ENCODE measurements around the gene PMFBP1.

PMFBP1 gene

DNA sequence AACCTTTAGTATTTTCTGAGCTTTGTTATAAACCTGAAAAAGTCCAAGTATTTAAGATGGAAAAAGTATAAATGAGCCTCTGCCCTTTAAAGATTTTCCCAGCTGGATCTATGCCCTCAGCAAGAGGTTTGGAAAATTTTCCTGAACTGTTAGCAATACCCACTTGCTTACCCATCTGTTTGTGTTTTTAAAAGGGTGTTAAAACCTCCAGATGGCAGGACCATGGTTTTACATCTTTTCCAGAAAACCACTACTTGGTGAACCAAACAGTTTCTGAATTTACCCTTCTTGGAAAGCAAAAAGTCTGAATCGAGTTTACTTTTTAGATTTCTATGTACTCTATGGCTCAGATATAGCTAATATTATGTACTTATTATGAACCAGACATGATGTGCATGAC lies 719 bp downstream of the PMFBP1 start:
- TF ChIP-seq, protein P1, sequence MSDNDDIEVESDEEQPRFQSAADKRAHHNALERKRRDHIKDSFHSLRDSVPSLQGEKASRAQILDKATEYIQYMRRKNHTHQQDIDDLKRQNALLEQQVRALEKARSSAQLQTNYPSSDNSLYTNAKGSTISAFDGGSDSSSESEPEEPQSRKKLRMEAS (IDR thresholded peaks at IDR 0.05; ENCODE audit: low read depth, low read length) = no peak
- no peak for TF ChIP-seq POLR2A (IDR thresholded peaks at IDR 0.05; ENCODE audit: extremely low read depth, insufficient read length)
- no peak overlapping the region for H3K4me3 ChIP-seq (ENCODE audit: low read depth, low read length)
- DNase-seq (ENCODE audit: low read depth) = no peak

DNA sequence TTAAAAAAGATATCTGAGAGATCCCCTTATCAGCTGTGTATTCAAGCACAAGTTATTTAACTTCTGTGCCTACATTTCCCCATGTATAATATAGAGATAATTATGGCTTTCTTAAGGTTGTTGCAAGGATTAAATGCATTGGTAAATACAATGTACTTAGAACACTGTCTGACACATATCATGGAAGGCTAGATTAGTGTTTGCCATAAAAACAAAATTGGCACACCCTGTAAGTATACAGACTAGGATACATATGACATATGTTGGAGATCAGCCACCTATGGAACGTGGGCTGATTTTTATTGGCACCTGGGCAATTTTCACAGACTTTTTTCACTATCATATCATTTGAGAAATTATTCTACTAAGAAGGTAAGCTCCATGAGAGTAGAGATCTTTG lies 2.2 kb downstream of the PMFBP1 start:
- DNase-seq (ENCODE audit: low read depth) = no peak
- TF ChIP-seq, protein P2, sequence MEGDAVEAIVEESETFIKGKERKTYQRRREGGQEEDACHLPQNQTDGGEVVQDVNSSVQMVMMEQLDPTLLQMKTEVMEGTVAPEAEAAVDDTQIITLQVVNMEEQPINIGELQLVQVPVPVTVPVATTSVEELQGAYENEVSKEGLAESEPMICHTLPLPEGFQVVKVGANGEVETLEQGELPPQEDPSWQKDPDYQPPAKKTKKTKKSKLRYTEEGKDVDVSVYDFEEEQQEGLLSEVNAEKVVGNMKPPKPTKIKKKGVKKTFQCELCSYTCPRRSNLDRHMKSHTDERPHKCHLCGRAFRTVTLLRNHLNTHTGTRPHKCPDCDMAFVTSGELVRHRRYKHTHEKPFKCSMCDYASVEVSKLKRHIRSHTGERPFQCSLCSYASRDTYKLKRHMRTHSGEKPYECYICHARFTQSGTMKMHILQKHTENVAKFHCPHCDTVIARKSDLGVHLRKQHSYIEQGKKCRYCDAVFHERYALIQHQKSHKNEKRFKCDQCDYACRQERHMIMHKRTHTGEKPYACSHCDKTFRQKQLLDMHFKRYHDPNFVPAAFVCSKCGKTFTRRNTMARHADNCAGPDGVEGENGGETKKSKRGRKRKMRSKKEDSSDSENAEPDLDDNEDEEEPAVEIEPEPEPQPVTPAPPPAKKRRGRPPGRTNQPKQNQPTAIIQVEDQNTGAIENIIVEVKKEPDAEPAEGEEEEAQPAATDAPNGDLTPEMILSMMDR (IDR thresholded peaks at IDR 0.05; ENCODE audit: low read depth, low read length) = no peak
- no peak for TF ChIP-seq POLR2A (IDR thresholded peaks at IDR 0.05; ENCODE audit: extremely low read depth, insufficient read length)
- TF ChIP-seq, protein P1 (IDR thresholded peaks at IDR 0.05; ENCODE audit: low read depth, low read length) = no peak
- no peak for TF ChIP-seq MYC (IDR thresholded peaks at IDR 0.05; ENCODE audit: low read depth, low read length)
- no peak overlapping the region for H3K4me3 ChIP-seq (ENCODE audit: low read depth, low read length)

DNA sequence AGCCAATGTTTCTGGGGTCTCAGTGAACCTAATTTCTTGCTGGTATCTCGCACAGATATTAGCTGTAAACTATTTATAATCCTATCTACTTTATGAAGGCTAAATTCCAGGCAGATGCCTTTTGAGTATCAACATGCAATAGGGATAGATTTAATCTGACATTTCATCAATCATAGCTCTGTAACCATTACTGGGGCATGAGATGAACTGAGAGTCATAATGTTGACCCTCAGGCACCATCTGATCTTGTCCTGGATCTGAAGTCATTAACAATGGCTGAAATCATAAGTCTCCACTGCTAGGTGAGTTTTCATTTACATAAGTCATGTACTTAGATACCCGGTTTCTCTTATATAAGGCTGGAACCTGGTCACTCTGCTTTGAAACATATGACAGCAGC lies 3.6 kb downstream of the PMFBP1 start:
- TF ChIP-seq MYC (IDR thresholded peaks at IDR 0.05; ENCODE audit: low read depth, low read length) (no peak), POLR2A (IDR thresholded peaks at IDR 0.05; ENCODE audit: extremely low read depth, insufficient read length) (no peak)
- TF ChIP-seq, protein P2 (IDR thresholded peaks at IDR 0.05; ENCODE audit: low read depth, low read length) = no peak
- TF ChIP-seq, protein P1 (IDR thresholded peaks at IDR 0.05; ENCODE audit: low read depth, low read length) = no peak
- no peak overlapping the region for H3K4me3 ChIP-seq (ENCODE audit: low read depth, low read length)
- DNase-seq (ENCODE audit: low read depth) = no peak

DNA sequence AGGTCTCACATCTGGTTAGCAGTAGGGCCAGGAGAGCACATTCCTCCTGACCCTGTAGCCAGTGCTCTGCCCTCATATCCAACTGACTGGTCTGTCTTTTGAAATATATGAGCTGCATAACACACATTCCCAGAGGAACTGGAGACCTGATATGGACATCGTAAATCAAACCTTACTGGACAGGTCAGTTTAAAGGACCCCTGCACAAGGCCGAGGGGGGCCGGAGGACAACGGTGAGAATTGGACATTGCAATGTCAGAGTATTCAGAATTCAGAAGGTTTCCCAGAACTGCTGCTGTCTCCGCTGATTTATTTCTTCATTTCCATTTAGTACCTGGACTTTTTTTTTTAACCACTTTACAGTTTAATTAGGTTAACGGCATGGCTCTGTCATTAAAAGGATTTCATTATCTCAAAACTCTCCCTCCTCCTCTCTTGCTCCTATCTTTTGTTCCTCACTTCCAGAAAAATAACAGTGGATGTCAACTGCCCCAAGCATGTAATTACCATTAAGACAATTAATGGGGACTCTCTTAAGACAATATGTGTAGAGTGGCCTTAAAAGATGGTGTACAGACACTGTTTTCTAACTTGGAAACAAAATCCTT lies 4.9 kb downstream of the PMFBP1 start:
- no peak for TF ChIP-seq MYC (IDR thresholded peaks at IDR 0.05; ENCODE audit: low read depth, low read length)
- no peak for TF ChIP-seq POLR2A (IDR thresholded peaks at IDR 0.05; ENCODE audit: extremely low read depth, insufficient read length)
- TF ChIP-seq, protein P1 (IDR thresholded peaks at IDR 0.05; ENCODE audit: low read depth, low read length) = no peak
- TF ChIP-seq, protein P2 (IDR thresholded peaks at IDR 0.05; ENCODE audit: low read depth, low read length) = no peak
- DNase-seq (ENCODE audit: low read depth) = no peak
- H3K4me3 ChIP-seq (ENCODE audit: low read depth, low read length) = no peak overlapping the region

DNA sequence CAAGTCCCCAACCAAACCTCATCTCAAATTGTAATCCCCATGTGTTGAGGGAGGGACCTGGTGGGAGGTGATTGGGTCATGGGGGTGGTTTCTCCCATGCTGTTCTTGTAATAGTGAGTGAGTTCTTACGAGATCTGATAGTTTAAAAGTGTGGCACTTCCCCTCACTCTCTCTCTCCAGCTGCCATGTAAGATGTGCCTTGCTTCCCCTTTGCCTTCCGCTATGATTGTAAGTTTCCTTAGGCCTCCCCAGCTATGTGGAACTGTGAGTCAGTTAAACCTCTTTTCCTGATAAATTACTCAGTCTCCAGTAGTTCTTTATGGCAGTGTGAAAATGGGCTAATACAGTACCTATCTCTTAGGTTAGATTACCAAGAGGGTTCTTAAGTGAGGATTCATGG lies 5.8 kb downstream of the PMFBP1 start:
- H3K4me3 ChIP-seq (ENCODE audit: low read depth, low read length) = no peak overlapping the region
- TF ChIP-seq, protein P1 (IDR thresholded peaks at IDR 0.05; ENCODE audit: low read depth, low read length) = no peak
- TF ChIP-seq POLR2A (IDR thresholded peaks at IDR 0.05; ENCODE audit: extremely low read depth, insufficient read length) = no peak
- TF ChIP-seq MYC (IDR thresholded peaks at IDR 0.05; ENCODE audit: low read depth, low read length) = no peak
- TF ChIP-seq, protein P2 (IDR thresholded peaks at IDR 0.05; ENCODE audit: low read depth, low read length) = no peak
- no peak for DNase-seq (ENCODE audit: low read depth)

DNA sequence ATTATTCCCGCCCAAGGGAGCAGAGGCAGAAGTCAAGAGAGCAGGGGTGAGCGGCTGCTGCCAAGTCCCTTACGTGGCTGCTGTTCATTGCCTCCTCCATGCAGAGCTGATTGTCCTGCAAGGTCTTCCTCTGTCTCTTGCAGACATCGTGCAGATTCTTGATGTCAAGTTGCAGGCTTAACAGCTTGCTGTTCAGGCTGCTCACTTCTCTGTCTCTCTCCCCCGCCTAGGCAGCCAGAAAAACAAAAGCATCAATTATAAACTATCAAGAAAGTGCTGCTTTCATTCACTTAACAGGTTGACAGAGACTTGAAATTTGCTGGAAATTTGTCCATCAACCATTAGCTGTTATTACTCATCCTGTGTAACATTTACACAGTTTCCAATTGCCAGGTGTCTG lies 7.3 kb downstream of the PMFBP1 start:
- no peak overlapping the region for H3K4me3 ChIP-seq (ENCODE audit: low read depth, low read length)
- no peak for DNase-seq (ENCODE audit: low read depth)
- TF ChIP-seq POLR2A (IDR thresholded peaks at IDR 0.05; ENCODE audit: extremely low read depth, insufficient read length) = no peak
- TF ChIP-seq, protein P1 (IDR thresholded peaks at IDR 0.05; ENCODE audit: low read depth, low read length) = no peak
- TF ChIP-seq, protein P2 (IDR thresholded peaks at IDR 0.05; ENCODE audit: low read depth, low read length) = no peak
- TF ChIP-seq MYC (IDR thresholded peaks at IDR 0.05; ENCODE audit: low read depth, low read length) = no peak
